Thoracic aorta (tissue), 2 donors: Measurements from ENCODE around the gene RYR1. TPM values are rescaled to one million over a fixed set of nuclear protein-coding genes. Genes with fewer than 3 reads are reported as not detected.

ENCODE experiments used
- ATAC-seq: fragments of 150-250 bp; one replicate; pipeline ENCODE4 v1.8.0; 2017; ENCODE audit warnings: low read depth; ENCODE audit not compliant: insufficient number of reproducible peaks, low FRiP score
- DNase-seq: peaks from one replicate; pipeline ENCODE4 v3.0.0-alpha.2; 2020; ENCODE audit warnings: low spot score
- H3K27ac ChIP-seq, 2 donors: fragments of 200-600 bp; sonication (generic); 1 replicate in 1 of 2; 2 replicates in 1 of 2; pipeline ENCODE4 v1.5.1; 2016; ENCODE audit warnings: mild to moderate bottlenecking in 2 of 2, moderate library complexity in 2 of 2
- H3K27me3 ChIP-seq: fragments of 200-600 bp; sonication (generic); replicated peaks from 2 replicates; pipeline ENCODE4 v1.6.0; 2016; ENCODE audit warnings: mild to moderate bottlenecking; ENCODE audit not compliant: insufficient read depth
- H3K36me3 ChIP-seq: fragments of 200-600 bp; sonication (generic); one replicate; pipeline ENCODE4 v1.5.1; 2016
- H3K4me1 ChIP-seq, 2 donors: fragments of 200-600 bp; sonication (generic); 1 replicate in 1 of 2; 2 replicates in 1 of 2; pipeline versions ENCODE4 v1.5.1 to v1.6.0; 2016; ENCODE audit warnings: low read depth in 2 of 2, mild to moderate bottlenecking in 1 of 2; ENCODE audit not compliant: control insufficient read depth in 1 of 2
- H3K4me3 ChIP-seq: fragments of 200-600 bp; sonication (generic); 2 replicates; pipeline ENCODE4 v1.5.1; 2016; ENCODE audit warnings: mild to moderate bottlenecking
- H3K9me3 ChIP-seq: fragments of 200-600 bp; sonication (generic); 2 replicates; pipeline ENCODE4 v1.5.1; 2016
- total RNA-seq, 2 donors: library from RNA; depleted of rRNA; stranded (reverse); fragments of >200 nt; gene quantifications; one replicate each; pipeline versions ENCODE4 v1.1.0 to v1.2.3, GENCODE V29; 2016
- TF ChIP-seq, protein P1 (sequence below): fragments of 200-600 bp; sonication (generic); IDR thresholded peaks from one replicate; pipeline ENCODE4 v1.5.1; 2019; ENCODE audit warnings: antibody characterized with exemption

RYR1 gene
- total RNA-seq, 2 donors from 2014 or later: 3.8 to 4.3 TPM

DNA sequence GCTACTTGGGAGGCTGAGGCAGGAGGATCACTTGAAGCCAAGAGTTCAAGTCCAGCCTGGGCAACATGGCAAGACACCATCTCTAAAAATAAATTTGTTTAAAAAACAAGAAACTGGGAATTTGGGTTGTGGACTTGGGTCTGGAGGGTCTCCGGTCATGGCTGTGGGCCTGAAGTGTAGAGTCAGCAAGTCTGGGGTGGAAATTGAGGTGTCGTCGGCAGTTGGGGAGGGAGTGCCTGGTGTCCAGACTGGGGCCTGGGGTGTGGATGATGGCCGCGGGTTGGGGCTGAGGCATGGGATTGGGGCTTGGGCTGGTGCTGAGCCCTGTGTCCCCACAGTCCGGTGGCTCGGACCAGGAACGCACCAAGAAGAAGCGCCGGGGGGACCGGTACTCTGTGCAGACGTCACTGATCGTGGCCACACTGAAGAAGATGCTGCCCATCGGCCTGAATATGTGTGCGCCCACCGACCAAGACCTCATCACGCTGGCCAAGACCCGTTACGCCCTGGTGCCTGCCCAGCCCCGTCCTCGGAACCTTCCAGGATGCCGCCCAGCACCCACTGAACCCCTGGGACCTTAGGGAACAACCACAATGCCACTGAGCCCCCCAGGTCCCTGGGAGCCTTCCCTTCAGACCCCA, 91.6 kb downstream of the RYR1 start:
- ATAC-seq (no peak), DNase-seq (no peak)
- no peaks in the 10 kb centered on the region for H3K4me1 ChIP-seq
- no peaks in the 10 kb centered on the region for H3K27me3 ChIP-seq
- no peaks in the 10 kb centered on the region for H3K9me3 ChIP-seq
- H3K4me3 ChIP-seq: no peak overlapping the region
- H3K27ac ChIP-seq: no peak overlapping the region
- TF ChIP-seq, protein P1, sequence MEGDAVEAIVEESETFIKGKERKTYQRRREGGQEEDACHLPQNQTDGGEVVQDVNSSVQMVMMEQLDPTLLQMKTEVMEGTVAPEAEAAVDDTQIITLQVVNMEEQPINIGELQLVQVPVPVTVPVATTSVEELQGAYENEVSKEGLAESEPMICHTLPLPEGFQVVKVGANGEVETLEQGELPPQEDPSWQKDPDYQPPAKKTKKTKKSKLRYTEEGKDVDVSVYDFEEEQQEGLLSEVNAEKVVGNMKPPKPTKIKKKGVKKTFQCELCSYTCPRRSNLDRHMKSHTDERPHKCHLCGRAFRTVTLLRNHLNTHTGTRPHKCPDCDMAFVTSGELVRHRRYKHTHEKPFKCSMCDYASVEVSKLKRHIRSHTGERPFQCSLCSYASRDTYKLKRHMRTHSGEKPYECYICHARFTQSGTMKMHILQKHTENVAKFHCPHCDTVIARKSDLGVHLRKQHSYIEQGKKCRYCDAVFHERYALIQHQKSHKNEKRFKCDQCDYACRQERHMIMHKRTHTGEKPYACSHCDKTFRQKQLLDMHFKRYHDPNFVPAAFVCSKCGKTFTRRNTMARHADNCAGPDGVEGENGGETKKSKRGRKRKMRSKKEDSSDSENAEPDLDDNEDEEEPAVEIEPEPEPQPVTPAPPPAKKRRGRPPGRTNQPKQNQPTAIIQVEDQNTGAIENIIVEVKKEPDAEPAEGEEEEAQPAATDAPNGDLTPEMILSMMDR: no peak
- no peaks in the 10 kb centered on the region for H3K36me3 ChIP-seq

- H3K36me3 ChIP-seq: no peaks in the 10 kb centered on the region
- no peaks in the 10 kb centered on the region for H3K27me3 ChIP-seq
- ATAC-seq (no peak), DNase-seq (no peak)
- TF ChIP-seq, protein P1: no peak
- no peaks in the 10 kb centered on the region for H3K4me1 ChIP-seq
- H3K4me3 ChIP-seq: no peak overlapping the region
- no peaks in the 10 kb centered on the region for H3K9me3 ChIP-seq
- no peak overlapping the region for H3K27ac ChIP-seq
Observed at GRCh38 chr19:38526430-38526829, 92.9 kb downstream of the RYR1 start.

GRCh38 chr19:38527466-38528136, 94.1 kb downstream of the RYR1 start:
- no peak overlapping the region for H3K27ac ChIP-seq
- ATAC-seq (no peak), DNase-seq (no peak)
- TF ChIP-seq, protein P1: no peak
- H3K9me3 ChIP-seq: no peaks in the 10 kb centered on the region
- H3K4me1 ChIP-seq: no peaks in the 10 kb centered on the region
- H3K36me3 ChIP-seq: no peaks in the 10 kb centered on the region
- no peaks in the 10 kb centered on the region for H3K27me3 ChIP-seq
- no peak overlapping the region for H3K4me3 ChIP-seq

DNA sequence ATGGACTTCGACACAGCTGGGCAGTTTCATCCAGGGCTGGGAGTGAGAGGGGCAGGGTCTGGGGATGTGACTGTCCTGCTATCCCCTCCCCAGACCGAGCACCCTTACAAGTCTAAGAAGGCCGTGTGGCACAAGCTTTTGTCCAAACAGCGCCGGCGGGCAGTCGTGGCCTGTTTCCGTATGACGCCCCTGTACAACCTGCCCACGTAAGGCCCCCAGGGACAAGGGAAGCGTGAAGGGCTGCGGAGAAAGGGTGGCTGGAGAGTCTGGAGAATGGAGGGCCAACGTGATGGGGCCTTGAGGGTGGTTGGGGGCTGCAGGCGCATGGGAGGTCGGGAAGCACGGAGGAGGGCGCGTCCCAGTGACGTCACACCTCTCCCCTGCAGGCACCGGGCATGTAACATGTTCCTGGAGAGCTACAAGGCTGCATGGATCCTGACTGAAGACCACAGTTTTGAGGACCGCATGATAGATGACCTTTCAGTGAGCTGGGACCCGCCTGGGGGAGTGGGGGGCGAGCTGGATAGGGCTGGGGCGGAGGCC, 94.8 kb downstream of the RYR1 start:
- Histone ChIP-seq H3K4me1 (no peaks in the 10 kb centered on the region), H3K36me3 (no peaks in the 10 kb centered on the region), H3K9me3 (no peaks in the 10 kb centered on the region), H3K27ac (no peak overlapping the region), H3K27me3 (no peaks in the 10 kb centered on the region), H3K4me3 (no peak overlapping the region)
- ATAC-seq (no peak), DNase-seq (no peak)
- TF ChIP-seq, protein P1: no peak

GRCh38 chr19:38528931-38529330, 95.4 kb downstream of the RYR1 start:
- DNase-seq (no peak), ATAC-seq (no peak)
- Histone ChIP-seq H3K4me3 (no peak overlapping the region), H3K9me3 (no peaks in the 10 kb centered on the region), H3K27me3 (no peaks in the 10 kb centered on the region), H3K4me1 (no peaks in the 10 kb centered on the region), H3K36me3 (no peaks in the 10 kb centered on the region), H3K27ac (no peak overlapping the region)
- TF ChIP-seq, protein P1: no peak
